Measurements from ENCODE around the gene ATG14. TPM values are rescaled to one million over a fixed set of nuclear protein-coding genes. Genes with fewer than 3 reads are reported as not detected.

The ATG14 gene
- total and polyA plus RNA-seq, 2 experiments from 2014 or later: 7.3 to 15.2 TPM

DNA sequence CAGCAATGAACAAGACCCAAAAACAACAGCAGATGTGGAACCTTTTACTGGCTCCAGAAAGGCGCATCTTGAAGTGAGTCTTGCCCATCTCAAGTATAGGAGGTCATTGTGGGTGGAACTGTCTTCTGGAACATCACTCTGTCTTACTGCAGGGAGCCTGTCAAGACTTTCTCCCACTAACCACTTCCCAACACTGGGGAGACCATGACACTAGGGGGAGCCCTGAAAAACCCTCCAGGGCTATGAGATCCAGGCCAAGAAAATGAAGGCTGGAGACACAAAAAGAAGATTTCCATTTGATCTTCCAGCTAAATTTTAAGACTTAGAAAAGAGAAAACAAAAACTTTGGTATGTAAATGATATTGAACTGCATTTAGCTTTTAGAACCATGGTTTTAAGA, 13.5 kb upstream of the ATG14 start:
- Mint-ChIP-seq H3K27me3 (ENCODE audit: insufficient read depth, low read depth, poor library complexity) (no peaks in the 10 kb centered on the region), H3K9me3 (no peaks in the 10 kb centered on the region), H3K4me1 (peaks cover 12% of the 10 kb centered on the region; the same call in 2 of the 3 replicates), H3K27ac (no peak overlapping the region), H3K4me3 (no peak overlapping the region), H3K36me3 (ENCODE audit: low read depth) (no peaks in the 10 kb centered on the region)
- no peak for DNase-seq (ENCODE audit: low spot score)
- no peaks in the 10 kb centered on the region for H3K36me3 ChIP-seq (ENCODE audit: insufficient read depth)
- H3K4me3 ChIP-seq: no peak overlapping the region
- no peaks in the 10 kb centered on the region for H4K20me1 ChIP-seq (replicated peaks; ENCODE audit: insufficient read depth)
- no peak overlapping the region for H3K4me2 ChIP-seq
- no peak for TF ChIP-seq NANOG (IDR thresholded peaks at IDR 0.05; ENCODE audit: borderline replicate concordance)
- TF ChIP-seq ZNF331 (CRISPR knock-in tag; IDR thresholded peaks at IDR 0.05; ENCODE audit: low read depth): no peak
- TF ChIP-seq ZNF462 (CRISPR knock-in tag; IDR thresholded peaks at IDR 0.05): no peak
- TF ChIP-seq EZH2 (IDR thresholded peaks at IDR 0.05; ENCODE audit: low read depth, unreplicated experiment): no peak
- TF ChIP-seq POLR2AphosphoS5 (IDR thresholded peaks at IDR 0.05; ENCODE audit: low read depth): no peak
- TF ChIP-seq, protein P1, sequence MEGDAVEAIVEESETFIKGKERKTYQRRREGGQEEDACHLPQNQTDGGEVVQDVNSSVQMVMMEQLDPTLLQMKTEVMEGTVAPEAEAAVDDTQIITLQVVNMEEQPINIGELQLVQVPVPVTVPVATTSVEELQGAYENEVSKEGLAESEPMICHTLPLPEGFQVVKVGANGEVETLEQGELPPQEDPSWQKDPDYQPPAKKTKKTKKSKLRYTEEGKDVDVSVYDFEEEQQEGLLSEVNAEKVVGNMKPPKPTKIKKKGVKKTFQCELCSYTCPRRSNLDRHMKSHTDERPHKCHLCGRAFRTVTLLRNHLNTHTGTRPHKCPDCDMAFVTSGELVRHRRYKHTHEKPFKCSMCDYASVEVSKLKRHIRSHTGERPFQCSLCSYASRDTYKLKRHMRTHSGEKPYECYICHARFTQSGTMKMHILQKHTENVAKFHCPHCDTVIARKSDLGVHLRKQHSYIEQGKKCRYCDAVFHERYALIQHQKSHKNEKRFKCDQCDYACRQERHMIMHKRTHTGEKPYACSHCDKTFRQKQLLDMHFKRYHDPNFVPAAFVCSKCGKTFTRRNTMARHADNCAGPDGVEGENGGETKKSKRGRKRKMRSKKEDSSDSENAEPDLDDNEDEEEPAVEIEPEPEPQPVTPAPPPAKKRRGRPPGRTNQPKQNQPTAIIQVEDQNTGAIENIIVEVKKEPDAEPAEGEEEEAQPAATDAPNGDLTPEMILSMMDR (conservative IDR thresholded peaks at IDR 0.05; ENCODE audit: low read depth in 2 of 2): no peak
- TF ChIP-seq ZNF114 (CRISPR knock-in tag; IDR thresholded peaks at IDR 0.05): no peak
- TF ChIP-seq CREB1 (CRISPR knock-in tag; IDR thresholded peaks at IDR 0.05; ENCODE audit: low read depth): no peak
- no peak for TF ChIP-seq EZH2phosphoT487 (IDR thresholded peaks at IDR 0.05; ENCODE audit: unreplicated experiment)
- no peak for TF ChIP-seq REST (IDR thresholded peaks at IDR 0.05; ENCODE audit: unreplicated experiment)
- TF ChIP-seq ETS1 (IDR thresholded peaks at IDR 0.05): no peak
- TF ChIP-seq JUNB (IDR thresholded peaks at IDR 0.05; ENCODE audit: unreplicated experiment): no peak
- TF ChIP-seq STAT1 (IDR thresholded peaks at IDR 0.05; ENCODE audit: unreplicated experiment): no peak
- no peaks in the 10 kb centered on the region for H3F3A ChIP-seq (replicated peaks; ENCODE audit: low read depth)
- no peak overlapping the region for H3K27ac ChIP-seq (ENCODE audit: low read depth)
- no peak overlapping the region for H2AFZ ChIP-seq
- no peaks in the 10 kb centered on the region for H3K79me2 ChIP-seq (replicated peaks; ENCODE audit: insufficient read depth)
- ATAC-seq: no peak
- H3K9me2 ChIP-seq (ENCODE audit: insufficient read depth): no peaks in the 10 kb centered on the region
- H3K27me3 ChIP-seq (ENCODE audit: insufficient read depth): no peaks in the 10 kb centered on the region
- H3K4me1 ChIP-seq (ENCODE audit: insufficient read depth): no peaks in the 10 kb centered on the region

All from GM23338 (cell line).